ENCODE data around the gene VPS29.
A peak's percentile ranks its signal among the peaks of the same experiment; 100 is the strongest.

VPS29 gene

GRCh38 chr12:110501752-110502738 is at the start of gene VPS29, which contains the start of gene RAD9B:
VPS29 (minus strand) TSS chr12:110502111; CDS start chr12:110502051, 60 bp downstream.
RAD9B (plus strand) TSS chr12:110502331; CDS start chr12:110502338, 7 bp downstream.
- peak; percentile 89 for DNase-seq (ENCODE audit: low read depth)

- no peak for DNase-seq (ENCODE audit: low read depth)
These were observed 49.1 kb upstream of the VPS29 start for GRCh38 chr12:110550981-110551380.

GRCh38 chr12:110549716-110550115 is 47.8 kb upstream of the VPS29 start:
- no peak for DNase-seq (ENCODE audit: low read depth)

- no peak for DNase-seq (ENCODE audit: low read depth)
These were observed 46.8 kb upstream of the VPS29 start for GRCh38 chr12:110548678-110549077.

GRCh38 chr12:110547090-110547489 is 45.2 kb upstream of the VPS29 start:
- no peak for DNase-seq (ENCODE audit: low read depth)

- peak; percentile 81 for DNase-seq (ENCODE audit: low read depth)
These were observed 44.4 kb upstream of the VPS29 start for GRCh38 chr12:110546339-110546738.

GRCh38 chr12:110545812-110546211 is 43.9 kb upstream of the VPS29 start:
- DNase-seq (ENCODE audit: low read depth), result no peak

GRCh38 chr12:110545259-110545658 is 43.3 kb upstream of the VPS29 start:
- peak; percentile 84 for DNase-seq (ENCODE audit: low read depth)

GRCh38 chr12:110543965-110544364 is 42.1 kb upstream of the VPS29 start:
- no peak for DNase-seq (ENCODE audit: low read depth)

GRCh38 chr12:110543252-110543959 is 41.5 kb upstream of the VPS29 start:
- peak; percentile 76 for DNase-seq (ENCODE audit: low read depth)

GRCh38 chr12:110540048-110540447 is 38.1 kb upstream of the VPS29 start:
- no peak for DNase-seq (ENCODE audit: low read depth)

GRCh38 chr12:110538869-110539622 is 37.1 kb upstream of the VPS29 start:
- DNase-seq (ENCODE audit: low read depth), result no peak

- no peak for DNase-seq (ENCODE audit: low read depth)
These were observed 35.9 kb upstream of the VPS29 start for GRCh38 chr12:110537605-110538409.

- DNase-seq (ENCODE audit: low read depth), result no peak
These were observed 35.1 kb upstream of the VPS29 start for GRCh38 chr12:110536834-110537604.

- DNase-seq (ENCODE audit: low read depth), result no peak
These were observed 32.9 kb upstream of the VPS29 start for GRCh38 chr12:110534811-110535210.

- no peak for DNase-seq (ENCODE audit: low read depth)
These were observed 31.7 kb upstream of the VPS29 start for GRCh38 chr12:110533607-110534006.

- no peak for DNase-seq (ENCODE audit: low read depth)
These were observed 30.7 kb upstream of the VPS29 start for GRCh38 chr12:110532644-110533043.

GRCh38 chr12:110531741-110532333 is 29.9 kb upstream of the VPS29 start:
- DNase-seq (ENCODE audit: low read depth), result no peak

- DNase-seq (ENCODE audit: low read depth), result no peak
These were observed 28.6 kb upstream of the VPS29 start for GRCh38 chr12:110530511-110530910.

GRCh38 chr12:110528277-110528839 is 26.4 kb upstream of the VPS29 start:
- DNase-seq (ENCODE audit: low read depth), result no peak

All from non-pigmented ciliary epithelial cell (primary cell).